ENCODE results near the gene ASS1.
A peak's percentile ranks its signal among the peaks of the same experiment; 100 is the strongest.

The ASS1 gene

GRCh38 chr9:130458027-130458803, 13.5 kb downstream of the ASS1 start:
- DNase-seq = no peak

DNA sequence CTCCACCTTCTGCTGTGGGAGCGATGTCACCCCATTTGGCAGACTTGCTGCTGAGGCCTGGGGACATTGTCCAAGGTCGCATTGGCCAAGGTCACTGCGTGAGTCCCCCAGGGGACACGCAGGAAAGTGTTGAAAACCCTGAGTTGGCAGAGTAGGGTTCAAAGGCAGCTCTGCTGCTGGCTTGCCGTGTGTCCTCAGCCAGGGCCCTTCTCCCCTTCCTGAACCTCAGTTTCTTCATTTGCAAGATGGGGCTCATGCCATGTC, 14.0 kb downstream of the ASS1 start:
- no peak for DNase-seq

DNA sequence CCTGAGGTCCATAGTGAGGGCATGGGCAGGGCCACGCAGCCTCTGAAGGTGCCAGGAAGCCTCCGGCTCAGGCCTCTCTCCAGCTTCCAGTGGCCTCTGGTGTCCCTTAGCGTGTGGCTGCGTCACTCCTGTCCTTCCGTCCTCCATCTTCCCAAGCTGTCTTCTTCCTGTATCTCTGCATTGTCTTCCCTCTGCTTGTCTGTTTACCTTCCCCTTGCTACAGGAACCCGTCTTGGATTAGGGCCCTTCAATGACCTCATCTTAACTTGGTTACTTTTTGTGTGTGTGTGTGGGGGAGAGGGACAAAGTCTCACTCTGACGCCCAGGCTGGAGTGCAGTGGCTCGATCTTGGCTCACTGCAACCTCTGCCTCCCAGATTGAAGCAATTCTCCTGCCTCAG, 14.4 kb downstream of the ASS1 start:
- no peak for DNase-seq

- no peak for DNase-seq
Measured at GRCh38 chr9:130459941-130460669, 15.3 kb downstream of the ASS1 start.

GRCh38 chr9:130461218-130461630, 16.5 kb downstream of the ASS1 start:
- peak; percentile 38 to 41 for DNase-seq

DNA sequence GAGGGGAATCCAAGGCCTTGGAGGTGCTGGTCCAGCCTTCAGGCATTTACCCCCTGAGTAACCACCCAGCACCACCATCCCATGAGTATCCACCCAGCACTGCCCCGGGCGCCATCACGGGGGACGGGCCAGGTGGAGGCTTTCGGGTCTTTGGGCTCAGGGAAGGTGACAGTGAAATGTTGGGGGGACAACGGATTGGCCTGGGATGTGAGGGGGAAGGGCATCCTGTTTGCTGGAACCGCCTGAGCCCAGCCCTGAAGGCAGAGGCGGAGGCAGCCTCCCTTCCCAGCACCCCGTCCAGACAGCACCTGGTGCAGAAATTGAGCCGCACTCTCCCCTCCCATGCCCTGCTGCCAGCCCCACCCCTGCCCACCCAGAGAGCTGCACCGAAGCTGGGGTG, 17.0 kb downstream of the ASS1 start:
- no peak for DNase-seq

DNA sequence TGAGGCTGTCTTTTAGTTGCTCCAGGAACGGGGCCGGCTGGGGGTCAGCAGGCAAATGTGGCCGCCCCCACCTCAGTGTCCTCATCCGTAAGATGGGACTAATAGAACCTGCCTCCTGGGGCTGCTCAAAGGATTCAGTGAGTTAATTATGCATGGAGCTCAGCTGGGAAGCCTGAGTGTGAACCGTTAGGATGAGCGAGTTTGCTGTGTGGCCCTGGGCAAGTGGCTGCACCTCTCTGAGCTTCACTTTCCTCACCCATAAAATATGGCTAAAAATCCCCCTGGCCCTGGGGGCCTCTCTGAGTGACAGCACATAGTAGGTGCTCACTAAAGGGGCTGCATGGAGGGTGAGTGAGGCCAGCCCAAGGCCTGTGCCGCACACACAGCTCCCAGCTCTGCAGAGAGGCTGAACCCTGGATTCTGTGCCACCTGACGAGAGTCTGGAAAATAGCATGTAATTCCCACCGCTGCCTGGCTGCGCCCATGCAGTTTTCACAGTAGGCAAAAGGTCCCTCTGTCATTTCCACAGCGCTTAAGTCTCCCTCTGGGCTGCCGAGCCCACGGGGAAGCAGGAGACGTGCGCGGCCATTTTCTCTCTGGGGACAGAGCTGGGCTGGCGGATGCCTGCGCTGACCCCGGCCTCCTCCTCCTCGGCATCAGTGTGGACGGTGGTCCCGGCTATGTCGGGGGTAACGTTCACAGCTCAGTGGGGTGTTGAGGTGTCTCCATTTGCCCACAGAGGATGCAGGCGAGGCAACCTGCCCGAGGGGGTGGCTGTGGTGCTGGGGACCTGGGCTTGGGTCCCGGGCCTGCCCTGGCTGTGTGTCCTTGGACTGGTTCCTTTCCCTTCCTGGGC, 18.2 kb downstream of the ASS1 start:
- DNase-seq = no peak

GRCh38 chr9:130463763-130464745, 19.3 kb downstream of the ASS1 start:
- DNase-seq = no peak

- no peak for DNase-seq
Measured at GRCh38 chr9:130465383-130466096, 20.8 kb downstream of the ASS1 start.

DNA sequence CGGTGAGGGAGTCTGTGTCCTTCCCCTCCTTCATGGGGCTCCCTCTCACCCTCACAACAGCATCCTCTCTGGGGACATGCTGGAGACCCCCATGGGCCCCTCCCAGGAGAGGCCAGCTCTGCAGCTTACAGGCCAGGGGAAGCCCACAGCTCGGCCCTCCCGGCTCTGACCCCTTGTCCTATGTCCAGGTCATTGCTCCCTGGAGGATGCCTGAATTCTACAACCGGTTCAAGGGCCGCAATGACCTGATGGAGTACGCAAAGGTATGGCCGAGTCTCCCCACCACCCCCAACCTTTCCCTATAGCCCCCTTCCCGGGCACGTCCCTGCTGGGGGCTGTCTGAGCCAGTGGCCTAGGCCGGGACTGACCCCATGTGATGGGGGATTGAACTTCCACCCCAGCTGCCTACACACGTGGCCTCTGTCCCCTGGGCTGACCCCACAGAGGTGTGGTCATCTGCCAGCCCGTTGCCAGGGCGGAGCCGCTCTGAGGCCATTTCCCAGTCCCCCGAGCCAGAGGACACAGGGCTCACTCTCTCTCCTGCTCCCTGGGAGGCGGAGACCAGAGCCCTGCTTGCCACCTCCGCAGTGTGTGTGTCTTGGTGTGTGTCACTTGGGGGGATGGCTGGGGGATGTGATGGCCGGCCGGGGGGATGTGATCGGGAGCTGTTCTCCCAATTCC, 21.9 kb downstream of the ASS1 start:
- no peak for DNase-seq

DNA sequence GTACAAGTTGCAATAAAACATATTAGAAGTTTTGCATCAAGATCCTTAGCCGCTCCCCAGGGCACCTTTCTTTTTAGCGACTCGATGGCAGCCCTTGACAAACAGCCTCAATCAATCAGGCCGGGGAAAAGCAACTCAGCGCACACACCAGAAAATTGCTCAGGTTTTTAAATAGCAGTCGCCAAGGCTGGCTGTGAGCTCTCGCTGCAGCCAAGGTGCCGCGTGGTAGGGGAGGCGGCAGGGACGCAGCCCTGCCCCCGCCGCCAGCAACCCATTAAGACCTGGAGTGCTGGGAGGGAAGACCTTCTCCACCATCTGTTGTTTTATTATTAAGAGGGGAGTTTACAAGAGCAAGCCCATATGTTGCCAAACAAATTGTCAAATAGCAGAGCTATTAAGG, 22.6 kb downstream of the ASS1 start:
- DNase-seq = no peak

DNA sequence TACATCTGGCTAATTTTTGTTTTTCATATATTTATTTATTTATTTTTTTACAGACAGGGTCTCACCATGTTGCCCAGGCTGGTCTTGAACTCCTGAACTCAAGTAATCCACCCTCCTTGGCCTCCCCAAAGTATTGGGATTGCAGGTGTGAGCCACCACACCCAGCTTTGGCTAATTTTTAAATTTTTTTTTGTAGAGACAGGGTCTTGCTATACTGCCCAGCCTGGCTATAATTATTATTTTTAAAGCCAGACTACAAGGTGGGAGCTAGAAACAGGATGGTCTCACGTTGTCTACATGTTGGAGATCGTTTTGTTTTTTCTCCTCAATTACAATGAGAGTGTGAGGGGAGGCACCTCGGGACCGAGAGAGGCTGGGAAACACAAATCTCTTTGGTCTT, 23.8 kb downstream of the ASS1 start:
- DNase-seq = no peak

- no peak for DNase-seq
Measured at GRCh38 chr9:130470269-130470668, 25.5 kb downstream of the ASS1 start.

- DNase-seq = no peak
Measured at GRCh38 chr9:130470950-130471349, 26.2 kb downstream of the ASS1 start.

DNA sequence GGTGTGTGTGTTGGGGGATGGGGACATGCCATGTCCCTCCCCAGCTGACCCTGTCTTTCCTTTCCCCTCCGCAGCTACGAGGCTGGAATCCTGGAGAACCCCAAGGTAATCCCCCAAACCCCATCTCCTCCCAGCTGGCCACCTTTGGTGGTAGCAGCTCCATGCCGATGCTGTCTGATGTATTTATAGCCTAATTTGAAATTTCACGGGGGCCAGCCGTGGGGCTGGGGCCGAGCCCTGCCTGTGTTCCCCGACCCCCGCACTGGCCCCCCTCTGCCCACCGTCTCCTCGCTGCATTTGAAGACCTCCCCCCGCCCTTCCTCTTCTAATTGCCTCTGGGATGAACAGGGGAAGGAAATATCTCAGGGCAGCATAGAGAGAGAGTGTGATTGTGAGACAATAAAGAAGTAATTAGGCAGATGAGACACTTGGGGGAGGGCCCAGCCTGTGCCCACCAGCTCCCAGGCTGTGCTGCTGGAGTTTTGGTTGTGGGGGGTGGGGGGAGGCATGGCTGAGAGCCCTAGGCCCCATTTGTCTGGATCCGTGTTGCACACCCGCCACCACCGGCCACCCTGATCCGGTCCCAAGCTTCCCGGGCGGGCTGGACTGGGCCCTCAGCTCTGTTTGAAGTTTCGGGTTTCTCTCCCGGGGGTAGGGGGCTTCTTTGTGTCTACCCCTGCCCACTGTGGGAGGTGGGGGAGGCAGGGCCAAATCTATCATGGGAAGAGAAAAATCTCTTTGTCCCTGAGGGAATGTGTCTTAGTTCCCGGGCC, 26.8 kb downstream of the ASS1 start:
- no peak for DNase-seq

GRCh38 chr9:130472184-130472705, 27.5 kb downstream of the ASS1 start:
- DNase-seq = no peak

- DNase-seq = no peak
Measured at GRCh38 chr9:130473009-130473408, 28.2 kb downstream of the ASS1 start.

- DNase-seq = no peak
Measured at GRCh38 chr9:130473566-130473965, 28.8 kb downstream of the ASS1 start.

DNA sequence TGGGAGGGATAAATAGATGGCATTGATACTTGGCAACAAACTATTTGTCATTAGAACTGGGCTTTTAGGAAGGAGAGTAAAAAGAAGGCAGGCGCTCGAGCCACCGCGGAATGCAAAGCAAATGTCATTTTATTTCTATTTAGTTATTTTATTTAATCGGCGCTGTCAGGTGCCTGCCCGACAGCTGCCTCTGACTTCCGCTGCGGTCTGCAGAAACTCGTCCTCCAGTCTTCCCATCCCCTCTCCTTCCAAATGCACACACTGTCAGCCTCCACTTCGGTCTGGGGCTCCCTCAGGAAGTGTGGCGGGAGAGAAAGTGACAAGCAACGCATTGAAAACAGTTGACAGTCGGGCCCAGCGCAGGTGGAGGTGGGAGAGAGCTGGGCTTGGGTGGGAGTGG, 29.3 kb downstream of the ASS1 start:
- DNase-seq = no peak

DNA sequence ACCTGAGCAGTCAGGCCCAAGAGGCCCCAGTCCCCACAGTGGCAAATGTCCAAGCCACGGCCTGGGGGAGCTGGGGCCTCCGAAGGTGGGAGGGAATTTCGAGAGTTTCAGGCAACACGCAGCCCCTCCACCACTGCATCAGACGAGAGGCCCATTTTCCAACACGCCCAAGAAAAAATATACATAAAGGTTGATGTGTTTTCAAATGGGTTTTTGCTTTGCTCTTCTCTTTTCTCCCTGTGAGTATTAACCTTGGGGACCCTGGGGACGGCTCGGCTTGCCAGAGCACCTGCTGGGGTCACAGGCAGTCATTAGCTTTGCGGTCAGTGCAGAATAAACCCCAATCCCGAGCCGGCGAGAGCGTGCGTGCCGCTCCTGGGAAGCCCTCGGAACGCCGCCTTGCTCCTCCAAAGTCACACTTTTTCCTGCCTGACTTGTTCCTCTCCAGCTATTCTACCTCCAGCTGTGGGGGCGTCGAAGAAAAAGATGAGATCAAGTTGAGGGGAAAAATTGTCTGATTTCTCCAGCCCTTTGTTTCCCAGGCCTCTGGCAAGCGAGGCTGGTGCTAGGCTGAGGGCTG, 31.5 kb downstream of the ASS1 start:
- no peak for DNase-seq

Data from inflammatory macrophage (primary cell).